Psoas muscle (tissue), 8 donors: ENCODE measurements around the gene LDLRAD4. TPM values are rescaled to one million over a fixed set of nuclear protein-coding genes. Genes with fewer than 3 reads are reported as not detected.

ENCODE experiments used
- ATAC-seq, 4 donors: fragments of 200-7000 bp; cut with Tn5 transposase; one replicate each; pipeline ENCODE4 v1.9.1; 2020; ENCODE audit warnings: moderate library complexity in 3 of 4, mild to moderate bottlenecking in 2 of 4
- DNase-seq, 2 donors: peaks; one replicate each; pipeline ENCODE4 v3.0.0-alpha.2; 2020
- H3K27ac ChIP-seq: fragments of 200-600 bp; one replicate; pipeline ENCODE4 v1.8.0; 2022
- H3K27me3 ChIP-seq, 3 donors: fragments of 200-600 bp in 1 of 3; one replicate each; pipeline versions ENCODE4 v1.6.1 to v1.8.0; 2013 to 2022; ENCODE audit warnings: low read length in 2 of 3, mild to moderate bottlenecking in 2 of 3, moderate library complexity in 1 of 3; ENCODE audit not compliant: insufficient read depth in 3 of 3
- H3K36me3 ChIP-seq, 2 donors: fragments of 200-600 bp in 1 of 2; one replicate each; pipeline versions ENCODE4 v1.6.1 to v1.8.0; 2013 to 2022; ENCODE audit warnings: low read depth in 1 of 2, mild to moderate bottlenecking in 1 of 2, moderate library complexity in 1 of 2; ENCODE audit not compliant: insufficient read depth in 1 of 2
- H3K4me1 ChIP-seq: fragments of 200-600 bp; one replicate; pipeline ENCODE4 v1.8.0; 2022
- H3K4me3 ChIP-seq: fragments of 200-600 bp; one replicate; pipeline ENCODE4 v1.8.0; 2022; ENCODE audit warnings: mild to moderate bottlenecking
- H3K9me3 ChIP-seq: fragments of 200-600 bp; one replicate; pipeline ENCODE4 v1.8.0; 2022
- WGBS, 3 donors: extraction: QIAGEN DNeasy Blood & Tissue Kit; methylation state at CpG; one replicate each; pipeline versions ENCODE4 v1.1.6 to v1.1.7; 2013; 5-methylcytosine and 5-hydroxymethylcytosine counted together
- intact Hi-C, 2 donors: fragments of 100-400 bp; cut with DNase I; formaldehyde crosslinking; loops; one replicate each; pipeline versions ENCODE4 v1.11.0 to v1.14.2; 2022
- polyA plus RNA-seq, 3 donors: library from polyadenylated mRNA; stranded (reverse); fragments of 200-250 nt; gene quantifications; one replicate each; pipeline ENCODE4 v1.2.3, GENCODE V29; 2013
- total RNA-seq, 4 donors: library from RNA; stranded (reverse); fragmentation: NEBNext Ultra II Directional in 2 of 4; extraction: Animal tissue kit (Norgen Biotek cat#: 25700) in 2 of 4; gene quantifications; one replicate each; pipeline versions ENCODE4 v1.2.1 to v1.2.4, GENCODE V29; 2021 to 2023
- TF ChIP-seq, protein P1 (sequence below): fragments of 200-600 bp; IDR thresholded peaks from one replicate; pipeline ENCODE4 v1.8.0; 2022; ENCODE audit warnings: antibody characterized with exemption
- donor health status: healthy with polysubstance abuse.
- donor health status: DM: no; HTN: no; CAD: no; lungs with moderate emphysema.
- donor health status: Bipolar disorder and iron deficiency.
- donor health status: healthy.
- donor health status: DM: yes; HTN: yes; CAD: no.
- donor health status: DM: no; HTN: no; CAD: no.
- donor health status: DM: no; HTN: no; CAD: no.
- donor health status: DM: yes; HTN: yes; CAD: no.

Gene LDLRAD4
- total and polyA plus RNA-seq, 7 donors, result 1.8 to 13.9 (median 3.8) TPM

DNA sequence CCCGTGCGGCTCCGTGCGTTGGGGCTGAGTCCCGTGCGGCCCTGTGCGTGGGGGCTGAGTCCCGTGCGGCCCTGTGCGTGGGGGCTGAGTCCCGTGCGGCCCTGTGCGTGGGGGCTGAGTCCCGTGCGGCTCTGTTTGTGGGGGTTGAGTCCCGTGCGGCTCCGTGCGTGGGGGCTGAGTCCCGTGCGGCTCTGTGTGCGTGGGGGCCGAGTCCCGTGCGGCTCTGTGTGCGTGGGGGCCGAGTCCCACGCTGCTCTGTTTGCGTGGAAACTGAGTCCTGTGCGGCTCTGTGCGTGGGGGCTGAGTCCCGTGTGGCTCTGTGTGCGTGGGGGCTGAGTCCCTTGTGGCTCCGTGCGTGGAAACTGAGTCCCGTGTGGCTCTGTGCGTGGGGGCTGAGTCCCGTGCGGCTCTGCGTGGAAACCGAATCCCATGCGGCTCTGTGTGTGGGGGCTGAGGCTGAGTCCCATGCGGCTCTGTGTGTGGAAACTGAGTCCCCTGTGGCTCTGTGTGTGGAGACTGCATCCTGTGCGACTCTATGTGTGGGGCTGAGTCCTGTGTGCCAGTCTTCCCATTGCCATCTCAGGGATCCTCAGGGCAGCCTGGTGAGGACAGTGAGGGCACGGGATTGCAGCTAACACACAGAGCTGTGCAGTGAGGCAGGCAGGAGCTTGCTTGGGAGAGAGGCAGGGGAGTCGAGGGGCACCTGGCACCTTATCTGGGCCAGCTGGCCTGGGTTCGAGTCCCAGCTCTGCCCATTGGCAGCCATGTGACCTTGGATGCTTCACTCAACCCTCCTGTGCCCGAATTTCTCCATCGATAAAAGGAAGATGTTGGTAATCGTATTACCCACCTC, 44.5 kb downstream of the LDLRAD4 start:
- Histone ChIP-seq H3K27me3 (no peaks in the 10 kb centered on the region), H3K9me3 (no peaks in the 10 kb centered on the region), H3K4me3 (no peak overlapping the region), H3K27ac (no peak overlapping the region), H3K36me3 (no peaks in the 10 kb centered on the region), H3K4me1 (peaks cover 79% of the 10 kb centered on the region)
- DNase-seq, result no peak
- WGBS, 3 donors, result 94 to 96% (median 94%) methylated on average over 47 to 50 of the region's 50 CpGs
- intact Hi-C loops, result loop anchor here (5.0 to 10.0 kb wide), 2 partner anchors 41 to 192 kb away; no protein-coding TSS in a partner anchor
- no peak for ATAC-seq
- TF ChIP-seq, protein P1, sequence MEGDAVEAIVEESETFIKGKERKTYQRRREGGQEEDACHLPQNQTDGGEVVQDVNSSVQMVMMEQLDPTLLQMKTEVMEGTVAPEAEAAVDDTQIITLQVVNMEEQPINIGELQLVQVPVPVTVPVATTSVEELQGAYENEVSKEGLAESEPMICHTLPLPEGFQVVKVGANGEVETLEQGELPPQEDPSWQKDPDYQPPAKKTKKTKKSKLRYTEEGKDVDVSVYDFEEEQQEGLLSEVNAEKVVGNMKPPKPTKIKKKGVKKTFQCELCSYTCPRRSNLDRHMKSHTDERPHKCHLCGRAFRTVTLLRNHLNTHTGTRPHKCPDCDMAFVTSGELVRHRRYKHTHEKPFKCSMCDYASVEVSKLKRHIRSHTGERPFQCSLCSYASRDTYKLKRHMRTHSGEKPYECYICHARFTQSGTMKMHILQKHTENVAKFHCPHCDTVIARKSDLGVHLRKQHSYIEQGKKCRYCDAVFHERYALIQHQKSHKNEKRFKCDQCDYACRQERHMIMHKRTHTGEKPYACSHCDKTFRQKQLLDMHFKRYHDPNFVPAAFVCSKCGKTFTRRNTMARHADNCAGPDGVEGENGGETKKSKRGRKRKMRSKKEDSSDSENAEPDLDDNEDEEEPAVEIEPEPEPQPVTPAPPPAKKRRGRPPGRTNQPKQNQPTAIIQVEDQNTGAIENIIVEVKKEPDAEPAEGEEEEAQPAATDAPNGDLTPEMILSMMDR, result no peak

DNA sequence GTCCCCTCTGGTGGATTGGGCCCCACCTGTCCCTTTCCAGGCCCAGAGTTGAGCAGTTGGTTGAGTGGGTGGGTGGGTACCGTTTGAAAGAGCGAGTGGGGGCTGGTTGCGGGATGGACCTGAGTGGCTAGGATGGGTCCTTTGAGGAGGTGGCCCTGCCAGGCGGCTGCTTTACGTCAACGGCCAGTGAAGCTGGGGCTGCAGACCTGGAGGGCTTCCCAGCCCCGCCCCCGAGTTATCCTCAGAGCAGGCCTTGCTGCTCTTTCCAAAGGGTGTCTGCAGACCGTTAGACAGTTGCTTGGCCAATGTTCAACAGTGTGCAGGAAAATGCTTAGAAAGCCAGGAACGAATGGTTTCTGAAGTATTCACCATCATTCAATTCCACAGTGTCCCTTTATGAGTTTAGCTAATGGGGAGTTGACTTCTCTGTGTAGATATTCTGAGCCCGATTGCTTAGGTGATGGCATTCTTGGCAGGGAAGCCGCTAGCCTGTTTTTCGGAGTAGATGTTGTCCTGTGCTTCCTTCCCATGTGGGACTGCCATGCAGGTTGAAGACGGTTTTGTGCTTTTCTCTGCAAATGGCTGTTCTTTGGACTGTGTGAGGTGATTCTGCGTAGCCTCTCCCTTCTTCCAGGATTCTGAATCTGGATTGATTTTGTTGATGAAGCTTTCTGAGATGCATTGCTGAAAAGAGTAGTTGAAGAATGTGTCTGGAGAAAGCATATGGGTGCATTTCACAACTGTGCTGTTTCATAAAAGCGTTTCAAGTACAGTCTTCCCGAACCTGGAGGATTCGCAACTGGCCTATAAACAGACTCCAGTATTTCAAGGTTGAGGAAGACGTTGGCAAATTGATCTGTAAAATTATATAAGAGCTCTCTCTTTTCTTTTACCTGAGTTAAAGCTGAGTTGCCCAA, 45.8 kb downstream of the LDLRAD4 start:
- intact Hi-C loops, result loop anchor here (5.0 to 10.0 kb wide), 3 partner anchors 42 to 190 kb away; no protein-coding TSS in a partner anchor
- peak in 1 of 2 donors; percentile 37 for DNase-seq
- H3K27me3 ChIP-seq, result no peaks in the 10 kb centered on the region
- TF ChIP-seq, protein P1, result no peak
- 69 to 76% (median 72%) methylated on average over 19 of the region's 19 CpGs for WGBS, 3 donors
- no peak overlapping the region for H3K4me3 ChIP-seq
- H3K36me3 ChIP-seq, result no peaks in the 10 kb centered on the region
- peak overlapping the region; percentile 36 for H3K27ac ChIP-seq
- H3K9me3 ChIP-seq, result no peaks in the 10 kb centered on the region
- peaks cover 80% of the 10 kb centered on the region for H3K4me1 ChIP-seq
- no peak for ATAC-seq

DNA sequence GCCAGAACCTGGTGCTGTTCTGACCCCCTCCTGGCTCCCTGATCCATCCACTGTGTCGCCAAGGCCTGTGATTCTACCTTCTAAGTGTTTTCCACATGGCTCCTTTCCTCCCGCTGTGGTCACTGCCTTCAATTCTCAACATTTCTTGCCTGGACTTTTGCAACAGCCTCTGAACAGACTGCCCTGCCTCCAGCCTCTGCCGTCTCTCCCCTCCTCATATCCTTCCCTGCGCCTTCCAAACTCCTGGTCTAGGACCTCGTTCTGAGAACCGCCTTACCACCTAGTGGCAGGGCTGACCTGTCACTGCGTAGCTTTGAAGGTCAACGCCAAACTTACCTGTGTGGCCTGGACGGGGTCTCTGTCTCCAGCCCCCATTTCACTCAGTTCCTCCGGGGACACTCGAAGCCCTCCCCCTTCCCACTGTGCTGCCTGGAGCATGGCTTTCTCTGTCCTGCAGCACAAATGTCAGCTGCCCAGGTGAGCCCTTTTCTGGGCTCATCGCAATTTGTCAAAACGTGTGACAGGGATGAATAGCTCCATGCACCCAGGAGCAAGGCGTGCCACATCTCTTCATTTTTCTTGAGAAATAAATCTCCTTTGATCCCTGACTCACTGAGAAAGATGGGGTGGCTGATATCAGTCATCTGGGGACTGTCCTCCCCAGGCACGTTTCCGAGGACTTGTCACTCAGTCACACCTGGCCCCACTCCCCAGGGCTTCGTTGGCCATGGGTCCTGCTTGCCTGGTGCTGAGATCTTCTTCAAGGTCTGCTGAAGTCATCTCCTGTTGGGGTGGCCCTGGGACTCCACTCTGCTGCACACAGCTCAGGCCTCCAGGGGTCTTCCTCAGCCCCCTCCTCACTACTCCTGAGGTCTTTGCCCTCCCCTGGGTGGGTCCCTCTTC, 46.7 kb downstream of the LDLRAD4 start:
- TF ChIP-seq, protein P1, result no peak
- ATAC-seq (no peak), DNase-seq (no peak)
- intact Hi-C loops, result loop anchor here in 1 of 2 donors (5.0 to 10.0 kb wide), 2 partner anchors 112 to 190 kb away; no protein-coding TSS in a partner anchor
- Histone ChIP-seq H3K4me1 (peaks cover 71% of the 10 kb centered on the region), H3K27ac (peak overlapping the region; percentile 65), H3K36me3 (no peaks in the 10 kb centered on the region), H3K9me3 (no peaks in the 10 kb centered on the region), H3K4me3 (no peak overlapping the region), H3K27me3 (no peaks in the 10 kb centered on the region)
- WGBS, 3 donors, result 90 to 97% (median 93%) methylated on average over 17 of the region's 17 CpGs

DNA sequence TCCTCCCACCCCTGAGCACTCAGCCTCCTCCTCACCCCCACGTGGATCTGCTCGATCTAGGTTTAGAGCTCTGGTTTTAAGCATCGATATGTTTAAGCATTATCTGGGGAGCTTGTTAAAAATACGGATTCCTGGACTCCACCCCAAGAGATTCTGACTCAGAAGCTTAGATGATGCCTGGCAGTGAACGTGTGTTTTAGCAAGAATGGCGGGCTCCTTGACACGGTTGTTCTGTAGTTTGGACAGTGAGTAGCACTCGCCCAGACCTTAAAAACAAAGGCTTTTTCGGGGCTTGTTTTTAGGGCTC, 47.3 kb downstream of the LDLRAD4 start:
- TF ChIP-seq, protein P1, result no peak
- no peaks in the 10 kb centered on the region for H3K36me3 ChIP-seq
- peaks cover 65% of the 10 kb centered on the region for H3K4me1 ChIP-seq
- H3K4me3 ChIP-seq, result no peak overlapping the region
- intact Hi-C loops, result loop anchor here in 1 of 2 donors (5.0 to 10.0 kb wide), 2 partner anchors 111 to 189 kb away; no protein-coding TSS in a partner anchor
- ATAC-seq (peak in 2 of 4 donors; percentile 2 to 32), DNase-seq (no peak)
- H3K9me3 ChIP-seq, result no peaks in the 10 kb centered on the region
- H3K27me3 ChIP-seq, result no peaks in the 10 kb centered on the region
- H3K27ac ChIP-seq, result peak overlapping the region; percentile 65
- 59 to 75% (median 64%) methylated on average over 9 of the region's 9 CpGs for WGBS, 3 donors
